Activated CD8-positive, alpha-beta memory T cell treated with anti-CD3 and anti-CD28 coated beads for 24 hours (primary cell): ENCODE data around the gene UMOD.
A peak's percentile ranks its signal among the peaks of the same experiment; 100 is the strongest.

Experiments used
- DNase-seq: peaks from one replicate; pipeline ENCODE4 v3.0.0-alpha.2; 2020

The UMOD gene

GRCh38 chr16:20352615-20353014, at the start of gene UMOD:
UMOD (minus strand) TSS chr16:20352715; CDS start chr16:20350737, 1,978 bp downstream.
- no peak for DNase-seq

- DNase-seq = no peak
Observed at GRCh38 chr16:20401475-20402016, 49.0 kb upstream of the UMOD start.

- no peak for DNase-seq
Observed at GRCh38 chr16:20401066-20401465, 48.6 kb upstream of the UMOD start.

- DNase-seq = no peak
Observed at GRCh38 chr16:20399185-20399584, 46.7 kb upstream of the UMOD start.

GRCh38 chr16:20398603-20399002, 46.1 kb upstream of the UMOD start:
- no peak for DNase-seq

GRCh38 chr16:20397468-20398074, 45.1 kb upstream of the UMOD start:
- DNase-seq = no peak

GRCh38 chr16:20396846-20397467, 44.4 kb upstream of the UMOD start:
- no peak for DNase-seq

GRCh38 chr16:20395946-20396345, 43.4 kb upstream of the UMOD start:
- DNase-seq = no peak

- DNase-seq = no peak
Observed at GRCh38 chr16:20393801-20394577, 41.5 kb upstream of the UMOD start.

GRCh38 chr16:20391045-20391444, 38.5 kb upstream of the UMOD start:
- DNase-seq = no peak

GRCh38 chr16:20388854-20389253, 36.3 kb upstream of the UMOD start:
- DNase-seq = no peak

- DNase-seq = no peak
Observed at GRCh38 chr16:20387978-20388377, 35.5 kb upstream of the UMOD start.

GRCh38 chr16:20385844-20386832, 33.6 kb upstream of the UMOD start:
- DNase-seq = peak; percentile 77

- peak; percentile 60 for DNase-seq
Observed at GRCh38 chr16:20383106-20384029, 30.9 kb upstream of the UMOD start.

- no peak for DNase-seq
Observed at GRCh38 chr16:20382202-20382948, 29.9 kb upstream of the UMOD start.

GRCh38 chr16:20380782-20381181, 28.3 kb upstream of the UMOD start:
- no peak for DNase-seq

- DNase-seq = no peak
Observed at GRCh38 chr16:20377181-20377580, 24.7 kb upstream of the UMOD start.

GRCh38 chr16:20372701-20373100, 20.2 kb upstream of the UMOD start:
- no peak for DNase-seq

GRCh38 chr16:20369452-20370054, 17.0 kb upstream of the UMOD start:
- no peak for DNase-seq

GRCh38 chr16:20364051-20364450, 11.5 kb upstream of the UMOD start:
- DNase-seq = no peak
